Lung microvascular endothelial cell (primary cell): Measurements from ENCODE around the gene DMRTC1B. TPM values are rescaled to one million over a fixed set of nuclear protein-coding genes. Genes with fewer than 3 reads are reported as not detected.
"Not testable (repeated sequence)": the region's sequence is repeated elsewhere in the genome, so short reads cannot be mapped to it uniquely, and the experiment has no call there.

Source experiments
- DNase-seq, 2 donors: peaks; one replicate each; pipeline versions ENCODE4 v3.0.0 to v3.0.0-alpha.2; 2010; ENCODE audit warnings: low read depth in 2 of 2
- total RNA-seq: library from RNA; depleted of rRNA; stranded (reverse); fragments of >200 nt; gene quantifications from 2 replicates; pipeline ENCODE4 v1.2.1, GENCODE V29; 2014

Gene DMRTC1B, protein sequence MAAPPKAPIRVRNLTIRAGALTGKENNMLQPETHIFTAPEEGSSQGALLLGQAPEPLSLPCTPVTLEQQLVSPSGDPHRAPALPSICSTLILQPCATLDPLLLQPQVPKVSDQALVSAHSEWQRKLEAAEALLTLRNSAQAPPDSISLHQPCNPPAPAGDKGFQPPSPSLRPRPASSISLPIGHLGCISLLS
- not detected in 2 replicates for total RNA-seq

DNA sequence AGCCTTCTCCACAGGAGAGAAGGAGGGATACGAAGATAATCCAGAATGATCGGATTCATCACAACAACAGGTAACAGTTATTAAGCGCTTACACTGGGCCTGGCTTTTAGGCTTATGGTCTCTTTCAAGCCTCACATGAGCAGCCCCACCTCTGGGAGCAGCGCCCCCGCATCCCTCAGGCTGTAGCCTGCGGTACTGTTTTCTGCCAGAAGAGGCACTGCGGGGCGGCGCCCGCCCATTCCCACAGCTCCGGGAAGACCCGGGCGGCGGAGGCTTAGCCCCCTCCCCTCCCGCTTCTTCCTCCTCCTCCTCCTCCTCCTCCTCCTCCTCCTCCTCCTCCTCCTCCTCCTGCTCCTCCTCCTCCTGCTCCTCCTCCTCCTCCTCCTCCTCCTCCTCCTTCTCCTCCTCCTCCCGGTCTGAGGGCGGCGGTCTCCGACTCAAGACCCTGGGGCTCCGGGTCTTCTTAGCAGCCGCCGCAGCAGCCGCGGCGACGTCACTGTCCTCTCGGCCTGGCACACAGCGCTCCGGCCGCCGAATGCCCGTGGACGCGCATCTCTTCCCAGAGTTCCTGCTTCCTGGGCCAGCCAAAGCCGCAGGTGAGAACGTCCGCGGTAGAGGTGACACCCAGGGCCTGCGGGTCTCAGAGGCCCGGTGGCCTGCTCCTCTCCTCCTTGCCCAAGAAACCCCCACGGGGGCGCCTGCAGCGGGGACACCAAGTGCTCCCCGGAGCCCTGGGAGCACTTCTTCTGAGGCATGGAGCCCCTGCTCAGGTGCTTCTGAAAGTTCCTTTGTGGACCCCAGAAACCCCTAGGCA is at the start of gene DMRTC1B:
Gene DMRTC1B (plus strand): TSS at position 238 of the 814 bp plus-strand sequence. CDS start 68,246 bp downstream, outside the sequence.
- not testable (repeated sequence) for DNase-seq

DNA sequence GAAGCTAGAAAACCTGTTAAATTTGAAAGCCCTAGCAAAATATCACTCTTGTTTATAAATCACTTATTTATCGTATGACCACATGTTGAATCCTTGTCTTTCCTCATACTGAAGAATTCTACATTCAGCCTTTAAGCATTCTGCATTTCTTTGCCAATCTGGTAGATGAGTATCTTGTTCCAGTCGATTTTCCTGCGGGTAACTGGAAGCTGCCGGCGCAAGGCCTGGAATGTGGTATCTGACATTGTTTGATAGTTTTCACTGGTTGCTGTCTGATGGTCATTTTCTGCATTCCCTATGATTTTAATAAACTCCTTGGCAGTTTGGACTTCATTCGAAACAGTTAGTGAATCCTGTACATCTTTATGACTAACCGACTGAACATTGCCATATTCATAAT is 48.8 kb upstream of the DMRTC1B start:
- DNase-seq: no peak

DNA sequence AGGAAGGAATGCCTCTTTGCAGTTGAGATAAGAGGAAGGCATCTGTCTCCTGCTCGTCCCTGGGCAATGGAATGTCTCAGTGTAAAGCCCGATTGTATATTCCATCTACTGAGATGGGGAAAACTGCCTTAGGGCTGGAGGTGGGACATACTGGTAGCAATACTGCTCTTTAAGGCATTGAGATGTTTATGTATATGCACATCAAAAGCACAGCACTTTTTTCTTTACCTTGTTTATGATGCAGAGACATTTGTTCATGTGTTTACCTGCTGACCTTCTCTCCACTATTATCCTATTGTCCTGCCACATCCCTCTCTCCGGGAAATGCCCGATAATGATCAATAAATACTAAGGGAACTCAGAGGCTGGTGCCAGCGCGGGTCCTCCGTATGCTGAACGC is 43.1 kb upstream of the DMRTC1B start:
- DNase-seq: not testable (repeated sequence)

DNA sequence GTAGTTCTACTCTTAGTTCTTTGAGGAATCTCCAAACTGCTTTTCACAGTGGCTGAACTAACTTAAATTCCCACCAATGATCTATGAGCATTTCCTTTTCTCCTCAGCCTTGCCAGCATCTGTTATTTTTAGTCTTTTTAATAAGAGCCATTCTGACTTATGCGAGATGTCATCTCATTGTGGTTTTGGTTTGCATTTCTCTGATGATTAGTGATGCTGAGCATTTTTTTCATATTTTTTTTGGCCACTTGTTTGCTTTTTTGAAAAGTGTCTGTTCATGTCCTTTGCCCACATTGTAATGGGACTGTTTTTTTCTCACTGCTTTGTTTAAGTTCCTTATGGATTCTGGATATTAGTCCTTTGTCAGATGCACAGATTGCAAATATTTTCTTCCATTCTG is 41.1 kb upstream of the DMRTC1B start:
- no peak for DNase-seq

DNA sequence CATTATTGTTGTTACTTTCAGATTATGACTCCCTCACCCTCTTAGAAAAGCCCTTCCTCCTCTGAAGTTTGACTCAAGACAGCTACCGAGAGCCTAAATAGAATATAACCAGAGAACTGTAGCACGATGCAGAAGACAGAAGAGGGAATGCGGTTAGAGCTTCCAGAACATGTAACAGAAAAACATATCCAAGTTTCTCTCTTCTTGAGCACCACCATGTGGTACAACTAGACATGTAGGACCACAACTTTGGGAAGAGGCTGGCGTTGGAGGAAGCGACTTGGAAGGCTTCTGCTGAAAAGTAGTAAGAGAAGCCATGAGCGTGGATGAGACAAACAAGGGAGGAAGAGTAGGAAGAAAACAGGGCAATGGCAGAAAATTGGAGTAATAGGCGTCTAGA is 31.1 kb upstream of the DMRTC1B start:
- DNase-seq: not testable (repeated sequence)

DNA sequence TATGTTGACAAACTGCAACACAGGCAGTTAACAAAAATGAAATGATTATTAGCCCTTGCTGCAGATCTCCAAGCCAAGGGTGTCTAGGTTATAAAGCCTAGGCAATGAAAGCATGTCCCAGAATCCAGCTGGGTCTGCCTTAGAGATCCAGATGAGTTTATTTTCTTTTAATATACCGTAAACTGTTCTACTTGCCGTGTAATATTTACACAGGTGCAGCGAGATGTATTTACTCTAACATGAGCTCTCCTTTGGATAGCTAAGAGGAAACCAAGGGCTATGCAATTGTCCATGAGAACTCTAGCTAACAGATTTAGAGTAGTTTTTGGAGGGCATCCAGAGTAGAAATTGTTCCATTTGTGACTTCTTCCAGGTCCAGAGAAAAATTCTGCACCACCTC is 28.1 kb upstream of the DMRTC1B start:
- not testable (repeated sequence) for DNase-seq

DNA sequence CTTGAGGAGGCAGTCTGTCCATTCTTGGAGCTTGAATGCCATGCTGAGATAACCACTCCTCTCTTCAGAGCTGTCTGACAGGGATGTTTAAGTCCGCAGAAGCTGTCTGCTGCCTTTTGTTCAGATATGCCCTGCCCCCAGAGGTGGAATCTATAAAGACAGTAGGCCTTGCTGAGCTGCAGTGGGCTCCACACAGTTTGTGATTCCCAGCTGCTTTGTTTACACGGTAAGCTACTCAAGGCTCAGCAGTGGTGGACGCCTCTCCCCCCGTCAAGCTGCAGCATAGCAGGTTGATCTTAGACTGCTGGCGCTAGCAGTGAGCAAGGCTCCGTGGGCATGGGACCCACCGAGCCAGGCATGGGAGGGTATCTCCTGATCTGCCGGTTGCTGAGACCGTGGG is 16.2 kb upstream of the DMRTC1B start:
- DNase-seq: not testable (repeated sequence)

DNA sequence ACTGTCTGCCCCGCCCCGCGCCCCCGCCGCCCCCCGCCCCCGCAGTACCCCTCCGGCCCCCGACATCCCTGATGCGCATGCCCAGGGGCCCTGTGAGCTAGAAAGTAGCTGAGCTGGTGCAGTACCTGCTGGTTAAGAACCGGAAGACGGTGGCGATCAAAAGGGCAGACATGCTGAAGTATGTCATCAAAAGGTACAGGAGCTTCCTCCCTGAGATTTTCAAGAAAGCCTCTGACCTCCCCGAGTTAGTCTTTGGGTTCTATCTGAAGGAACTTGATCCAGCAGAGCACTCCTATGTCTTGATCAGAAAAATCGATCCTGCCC is 739 bp downstream of the DMRTC1B start:
- not testable (repeated sequence) for DNase-seq

DNA sequence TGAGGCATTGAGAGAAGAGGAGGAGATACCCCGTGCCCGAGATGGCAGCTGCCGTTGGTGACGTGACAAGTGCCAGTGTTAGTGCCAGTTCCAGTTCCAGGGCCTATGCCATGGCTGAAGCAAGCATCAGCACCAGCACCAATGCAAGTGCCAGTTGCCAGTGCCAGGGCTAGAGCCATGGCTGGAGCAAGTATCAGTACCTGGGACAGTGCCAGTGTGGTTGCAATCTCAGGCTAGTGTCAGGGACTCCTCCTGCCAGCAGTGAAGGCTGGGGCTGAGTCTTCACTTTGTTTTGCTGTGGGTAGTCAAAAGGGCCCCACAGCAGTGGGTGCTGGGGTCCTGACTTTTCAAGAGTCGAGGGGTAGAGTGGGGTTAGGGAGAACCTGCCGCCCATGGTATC is 1.5 kb downstream of the DMRTC1B start:
- not testable (repeated sequence) for DNase-seq

DNA sequence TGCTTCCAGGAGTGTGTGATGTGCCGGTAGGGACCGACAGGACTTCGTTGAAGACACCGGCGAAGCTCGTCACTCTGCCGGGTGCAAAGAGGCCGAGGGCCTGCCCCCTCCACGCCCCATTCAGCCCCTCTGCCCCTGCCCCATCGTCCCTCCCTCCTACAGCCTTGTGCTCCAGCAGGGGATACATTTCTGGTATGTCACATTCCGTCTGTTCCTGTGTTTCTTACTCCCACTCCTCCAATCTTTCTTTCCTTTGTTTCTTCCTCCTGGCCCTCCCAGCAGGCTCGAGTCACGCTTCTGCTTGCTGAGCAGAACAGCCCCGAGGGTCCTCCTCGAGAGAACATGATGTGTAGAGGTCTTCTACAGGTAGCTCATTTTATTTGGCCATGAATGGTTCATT is 5.9 kb downstream of the DMRTC1B start, which contains the start of gene FAM236B:
Gene FAM236B (minus strand): TSS at position 101 of the 400 bp plus-strand sequence. CDS start 100 bp downstream, at position 1.
- DNase-seq: not testable (repeated sequence)

DNA sequence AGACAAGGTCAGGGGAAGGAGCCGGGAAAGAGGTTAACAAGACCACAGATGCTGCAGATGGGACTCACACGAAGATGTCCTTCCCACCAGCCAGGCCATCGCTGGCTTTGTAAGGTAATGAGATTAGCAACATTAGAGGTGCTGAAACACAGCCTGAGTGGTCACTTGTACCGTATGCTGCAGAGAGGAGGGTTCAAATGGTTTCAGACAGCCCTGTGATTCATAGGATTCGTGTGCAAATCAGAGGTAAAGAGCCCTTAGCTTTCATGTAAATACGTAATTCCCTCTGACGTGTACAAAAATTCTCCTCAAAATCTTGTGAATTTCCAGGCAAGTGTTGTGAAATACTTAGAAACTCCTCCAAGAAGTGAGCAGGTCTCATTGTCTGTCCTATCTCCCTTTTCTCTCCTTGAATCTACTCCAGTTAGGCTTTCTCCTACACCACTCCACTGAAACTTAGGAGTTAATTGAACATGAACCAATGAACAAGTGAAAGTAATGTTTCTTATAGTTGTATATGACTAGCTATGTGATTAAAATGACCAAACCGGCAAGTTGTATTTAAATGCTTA is 6.8 kb downstream of the DMRTC1B start:
- not testable (repeated sequence) for DNase-seq

DNA sequence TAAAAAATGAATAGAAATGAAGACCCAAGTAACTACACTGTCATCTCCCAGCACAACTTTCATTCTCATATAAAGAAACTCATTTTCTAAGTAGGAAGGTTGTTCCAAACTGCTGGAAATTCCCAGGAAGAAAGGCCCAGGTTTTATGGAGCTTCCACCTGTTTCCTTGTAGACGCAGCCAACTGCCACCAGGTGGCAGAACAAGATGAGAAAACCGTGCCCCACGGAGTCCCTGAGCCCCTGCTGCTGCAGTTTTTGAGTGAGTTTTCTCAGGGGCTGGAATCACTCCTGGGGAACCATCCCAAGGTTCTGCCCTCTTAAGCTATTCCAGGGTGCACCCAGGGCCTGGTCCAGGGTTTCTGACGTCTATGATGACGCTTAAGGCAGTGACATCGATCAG is 7.3 kb downstream of the DMRTC1B start:
- DNase-seq: not testable (repeated sequence)

DNA sequence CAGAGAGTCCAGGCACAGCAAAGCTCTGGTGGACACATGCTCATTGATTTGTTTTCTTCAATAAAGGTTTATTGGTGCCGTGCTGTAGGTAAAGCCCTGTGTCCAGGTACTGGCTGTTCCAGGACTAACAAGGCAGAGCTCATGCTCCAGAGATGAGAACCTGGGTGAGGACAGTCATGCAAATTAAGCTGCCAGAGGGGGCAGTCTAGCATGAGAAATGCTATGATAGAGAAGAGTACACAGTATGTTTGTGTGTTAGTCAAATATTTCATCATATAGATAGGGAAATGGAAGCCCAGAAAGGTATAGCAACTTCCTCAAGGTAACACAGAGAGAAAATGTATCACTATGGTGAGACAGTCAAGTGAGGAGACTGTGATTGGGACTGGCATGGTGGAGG is 11.5 kb downstream of the DMRTC1B start:
- DNase-seq: not testable (repeated sequence)

DNA sequence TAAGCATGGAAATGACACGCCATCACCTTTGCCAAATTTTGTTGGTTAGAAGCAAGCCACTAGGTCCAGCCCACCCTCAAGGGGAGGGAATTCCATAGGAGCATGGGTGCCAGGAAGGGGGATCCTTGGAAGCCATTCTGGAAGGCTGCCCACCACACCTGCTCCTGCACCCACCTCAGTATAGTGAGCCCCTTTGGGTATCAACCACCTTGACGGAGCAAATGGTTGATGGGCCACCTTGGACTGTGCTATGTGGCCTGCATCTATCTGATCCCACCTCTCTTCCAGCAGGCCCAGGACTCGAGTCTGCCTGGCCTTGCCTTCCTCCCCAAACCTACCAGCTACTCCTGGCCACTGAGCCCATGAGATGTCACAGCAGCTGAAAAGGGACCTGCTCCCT is 13.7 kb downstream of the DMRTC1B start:
- not testable (repeated sequence) for DNase-seq

DNA sequence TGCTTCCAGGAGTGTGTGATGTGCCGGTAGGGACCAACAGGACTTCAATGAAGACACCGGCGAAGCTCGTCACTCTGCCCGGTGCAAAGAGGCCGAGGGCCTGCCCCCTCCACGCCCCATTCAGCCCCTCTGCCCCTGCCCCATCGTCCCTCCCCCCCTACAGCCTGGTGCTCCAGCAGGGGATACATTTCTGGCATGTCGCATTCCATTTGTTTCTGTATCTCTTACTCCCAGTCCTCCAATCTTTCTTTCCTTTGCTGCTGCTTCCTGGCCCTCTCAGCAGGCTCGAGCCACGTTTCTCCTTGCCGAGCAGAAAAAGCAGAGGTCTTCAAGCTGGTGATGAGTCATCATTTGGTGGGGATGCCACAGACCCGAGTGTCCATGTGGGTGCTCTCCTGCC is 31.4 kb downstream of the DMRTC1B start, which contains the start of gene FAM236D:
Gene FAM236D (minus strand): TSS at position 101 of the 400 bp plus-strand sequence. CDS start 100 bp downstream, at position 1.
- not testable (repeated sequence) for DNase-seq

DNA sequence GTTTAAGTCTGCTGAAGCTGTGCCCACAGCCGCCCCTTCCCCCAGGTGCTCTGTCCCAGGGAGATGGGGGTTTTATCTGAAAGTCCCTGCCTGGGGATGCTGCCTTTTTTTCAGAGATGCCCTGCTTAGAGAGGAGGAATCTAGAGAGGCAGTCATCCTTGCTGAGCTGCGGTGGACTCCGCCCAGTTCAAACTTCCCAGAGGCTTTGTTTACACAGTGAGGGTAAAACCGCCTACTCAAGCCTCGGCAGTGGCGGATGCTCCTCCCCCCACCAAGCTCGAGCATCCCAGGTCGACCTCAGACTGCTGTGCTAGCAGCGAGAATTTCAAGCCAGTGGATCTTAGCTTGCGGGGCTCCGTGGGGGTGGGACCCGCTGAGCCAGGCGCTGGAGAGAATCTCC is 54.0 kb downstream of the DMRTC1B start:
- not testable (repeated sequence) for DNase-seq

DNA sequence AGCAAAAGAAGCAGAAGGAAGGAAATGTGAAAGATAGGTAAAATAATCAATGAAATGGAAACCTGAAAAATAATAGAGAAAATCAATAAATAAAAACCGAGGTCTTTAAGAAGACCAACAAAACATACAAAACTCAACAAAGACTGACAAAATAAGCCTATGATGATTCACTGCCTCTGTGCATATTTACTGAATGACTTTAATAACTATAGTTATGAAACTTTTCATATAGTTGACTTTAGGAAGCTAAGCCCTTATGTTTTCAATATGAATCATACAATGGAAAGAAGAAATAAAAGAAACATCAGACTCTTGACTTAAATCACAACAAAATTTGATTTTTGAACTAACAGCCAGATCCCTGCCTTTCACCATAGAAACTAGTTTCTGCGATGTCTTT is 60.8 kb downstream of the DMRTC1B start:
- DNase-seq: not testable (repeated sequence)

DNA sequence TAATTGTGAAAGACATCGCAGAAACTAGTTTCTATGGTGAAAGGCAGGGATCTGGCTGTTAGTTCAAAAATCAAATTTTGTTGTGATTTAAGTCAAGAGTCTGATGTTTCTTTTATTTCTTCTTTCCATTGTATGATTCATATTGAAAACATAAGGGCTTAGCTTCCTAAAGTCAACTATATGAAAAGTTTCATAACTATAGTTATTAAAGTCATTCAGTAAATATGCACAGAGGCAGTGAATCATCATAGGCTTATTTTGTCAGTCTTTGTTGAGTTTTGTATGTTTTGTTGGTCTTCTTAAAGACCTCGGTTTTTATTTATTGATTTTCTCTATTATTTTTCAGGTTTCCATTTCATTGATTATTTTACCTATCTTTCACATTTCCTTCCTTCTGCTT is 106.2 kb downstream of the DMRTC1B start:
- not testable (repeated sequence) for DNase-seq

DNA sequence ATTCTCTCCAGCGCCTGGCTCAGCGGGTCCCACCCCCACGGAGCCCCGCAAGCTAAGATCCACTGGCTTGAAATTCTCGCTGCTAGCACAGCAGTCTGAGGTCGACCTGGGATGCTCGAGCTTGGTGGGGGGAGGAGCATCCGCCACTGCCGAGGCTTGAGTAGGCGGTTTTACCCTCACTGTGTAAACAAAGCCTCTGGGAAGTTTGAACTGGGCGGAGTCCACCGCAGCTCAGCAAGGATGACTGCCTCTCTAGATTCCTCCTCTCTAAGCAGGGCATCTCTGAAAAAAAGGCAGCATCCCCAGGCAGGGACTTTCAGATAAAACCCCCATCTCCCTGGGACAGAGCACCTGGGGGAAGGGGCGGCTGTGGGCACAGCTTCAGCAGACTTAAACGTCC is 113.0 kb downstream of the DMRTC1B start:
- DNase-seq: not testable (repeated sequence)
